GM19372 (cell line): ENCODE data around the gene GTPBP3.
A peak's percentile ranks its signal among the peaks of the same experiment; 100 is the strongest.

Experiments
- ATAC-seq: cut with Tn5 transposase; IDR thresholded peaks from one replicate; pipeline ENCODE4 v1.9.1; 2021; ENCODE audit warnings: mild to moderate bottlenecking, low read depth, moderate library complexity; ENCODE audit not compliant: unreplicated experiment

Gene GTPBP3

DNA sequence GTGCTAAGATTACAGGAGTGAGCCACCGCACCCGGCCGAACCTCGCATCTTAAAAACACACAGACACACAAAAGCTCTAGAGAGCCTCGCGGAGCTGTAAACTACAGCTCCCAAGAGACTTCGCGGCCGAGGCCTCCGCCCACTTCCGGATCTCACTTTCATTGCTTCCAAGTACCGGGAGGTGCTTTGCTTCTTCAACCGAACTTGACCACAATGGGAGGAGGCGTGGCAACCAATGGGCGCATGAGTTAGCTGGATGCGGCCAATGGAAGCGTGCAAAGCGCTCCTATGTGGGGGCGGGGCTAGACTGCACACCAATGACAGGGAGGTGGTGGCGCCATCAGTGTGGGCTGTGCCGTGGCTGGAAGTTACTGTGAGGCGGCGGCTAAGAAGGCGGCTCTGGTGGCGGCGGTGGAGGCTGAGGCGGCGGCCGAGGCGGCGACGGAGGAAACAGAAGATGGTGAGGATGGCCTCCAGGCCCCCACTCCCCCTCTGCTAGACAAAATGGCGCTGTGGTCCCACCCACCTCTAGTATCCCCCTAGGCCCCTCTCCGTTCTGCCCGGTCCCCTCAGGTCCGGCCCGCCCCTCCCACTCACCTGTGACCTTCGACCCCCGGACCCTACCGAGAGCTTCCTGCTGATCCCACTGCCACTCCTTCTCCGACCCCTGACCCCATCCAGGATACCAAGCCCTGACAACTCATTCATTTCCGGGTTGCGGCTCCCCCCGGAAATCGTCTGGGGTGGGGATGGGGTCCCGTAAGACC lies 28.0 kb upstream of the GTPBP3 start, which contains the start of gene DDA1:
TSS of gene DDA1 (plus strand) at position 366 of the 767 bp plus-strand sequence. CDS start at position 458, 92 bp downstream.
- peak; percentile 60 for ATAC-seq

DNA sequence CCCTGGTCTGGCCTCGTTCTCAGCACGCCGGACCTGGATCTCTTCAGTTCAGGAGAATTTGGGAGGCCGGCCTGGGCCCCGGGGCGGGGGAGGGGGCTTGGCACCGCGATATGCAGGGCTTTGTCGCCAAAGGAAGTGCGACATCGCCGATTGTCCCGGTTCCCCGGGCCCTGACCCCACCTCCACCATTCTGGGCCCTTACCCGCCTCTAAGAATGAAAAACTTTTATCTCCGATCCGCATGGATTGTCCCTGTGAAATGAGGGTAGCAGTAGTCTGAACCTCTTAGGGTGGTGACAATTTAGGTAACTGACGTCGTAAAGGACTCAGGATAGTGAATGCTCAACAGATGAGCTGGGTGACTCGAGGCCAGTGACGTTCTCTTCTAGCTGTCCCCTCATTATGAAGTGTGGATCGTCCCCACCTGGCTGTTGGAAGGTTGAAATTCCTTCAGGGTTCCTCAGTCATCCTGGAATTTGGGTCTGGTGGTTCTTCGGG lies 27.3 kb upstream of the GTPBP3 start:
- ATAC-seq: no peak

DNA sequence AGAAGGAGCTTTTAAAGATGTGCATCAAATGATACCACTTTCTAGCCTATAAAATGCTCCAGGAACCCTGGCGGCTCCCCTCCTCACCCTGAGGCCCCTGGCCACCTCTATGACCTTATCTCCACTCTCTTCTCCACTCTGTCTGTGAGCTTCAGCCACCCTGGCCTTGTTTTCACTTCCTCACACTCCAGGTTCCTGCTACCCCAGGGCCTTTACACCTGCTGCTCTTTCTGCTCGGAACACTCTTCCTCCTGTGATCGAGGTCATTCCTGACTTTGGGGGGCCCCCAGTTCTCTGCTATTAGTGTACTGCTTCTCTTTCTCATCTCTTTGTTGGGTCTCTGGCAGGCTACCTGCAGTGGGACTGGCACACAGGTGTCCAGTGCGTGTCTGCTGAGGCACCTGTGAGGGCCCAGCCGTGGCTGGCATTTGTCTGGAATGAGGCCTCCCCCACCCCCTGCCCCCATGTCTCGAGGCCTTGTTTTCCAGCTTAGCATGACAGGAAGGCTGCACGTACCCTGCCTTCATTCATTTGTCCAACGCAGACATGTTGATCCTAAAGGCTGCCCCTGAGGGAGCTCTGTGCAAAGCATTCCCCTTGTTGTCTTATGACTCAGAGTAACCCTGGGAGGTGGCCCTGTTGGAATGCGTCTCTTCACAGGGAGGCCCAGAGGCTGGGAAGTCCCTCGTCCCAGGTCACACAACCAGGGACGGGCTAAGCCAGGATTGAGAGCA lies 25.7 kb upstream of the GTPBP3 start:
- ATAC-seq: no peak

GRCh38 chr19:17312189-17313113 lies 24.9 kb upstream of the GTPBP3 start:
- no peak for ATAC-seq

DNA sequence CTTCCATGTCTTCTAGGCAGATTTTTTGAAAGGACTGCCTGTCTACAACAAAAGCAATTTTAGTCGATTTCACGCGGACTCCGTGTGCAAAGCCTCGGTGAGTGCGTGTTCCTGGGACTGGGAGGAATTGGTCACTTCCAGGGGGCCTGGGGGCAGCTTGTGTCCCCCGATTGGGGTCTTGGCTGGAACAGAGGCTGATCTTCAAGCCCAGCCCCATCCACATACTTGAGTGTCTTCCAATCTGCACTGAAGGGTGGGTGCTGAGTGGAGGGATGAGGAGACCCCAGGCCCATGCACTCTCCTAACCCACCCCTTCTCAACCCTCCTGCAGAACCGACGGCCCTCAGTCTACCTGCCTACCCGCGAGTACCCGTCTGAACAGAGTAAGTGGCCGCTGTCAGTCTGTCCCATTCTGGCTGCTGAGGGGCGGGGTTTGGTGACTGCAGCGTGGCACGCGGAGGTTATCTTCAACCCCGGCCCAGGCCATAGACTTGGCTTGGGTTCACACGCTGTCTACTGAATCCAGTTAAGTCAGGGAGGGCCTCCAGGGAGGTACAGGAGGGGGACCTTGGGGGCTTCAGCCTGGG lies 23.3 kb upstream of the GTPBP3 start:
- ATAC-seq: no peak

- no peak for ATAC-seq
These were observed 18.4 kb upstream of the GTPBP3 start for GRCh38 chr19:17318966-17319365.

DNA sequence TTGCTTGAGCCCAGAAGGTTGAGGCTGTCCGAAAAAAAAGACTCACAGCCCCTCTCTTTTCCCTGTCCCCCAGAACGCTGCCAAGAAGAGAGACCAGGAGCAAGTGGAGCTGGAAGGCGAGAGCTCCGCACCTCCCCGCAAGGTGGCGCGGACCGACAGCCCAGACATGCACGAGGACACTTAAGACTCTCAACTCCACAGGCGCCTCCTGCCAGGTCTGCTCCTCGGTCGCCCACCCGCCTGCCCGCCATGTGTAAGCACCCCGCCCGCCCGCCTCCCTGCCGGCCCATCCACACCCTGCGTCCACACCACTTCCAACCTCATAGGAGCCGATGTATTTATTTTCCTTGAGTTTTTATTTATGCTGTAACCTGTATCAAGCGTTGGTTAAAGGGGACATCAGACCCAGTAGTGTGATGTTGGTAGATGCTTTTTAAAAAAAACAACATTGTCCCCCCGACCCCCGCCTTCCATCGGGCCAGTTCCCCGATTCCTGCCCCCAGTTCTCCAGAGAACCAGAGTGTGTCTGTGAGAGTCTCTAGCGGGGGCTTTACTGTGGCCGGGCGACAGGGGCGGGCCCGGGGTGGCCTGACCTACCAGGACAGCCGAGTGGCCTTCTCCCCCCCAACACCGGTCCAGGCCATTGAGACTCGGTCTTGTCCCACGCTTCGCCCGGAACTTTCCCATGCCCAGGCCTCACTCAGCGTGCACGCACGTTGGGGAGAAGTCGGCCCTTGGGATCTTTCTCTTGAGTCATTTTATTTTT lies 17.7 kb upstream of the GTPBP3 start:
- ATAC-seq: no peak

DNA sequence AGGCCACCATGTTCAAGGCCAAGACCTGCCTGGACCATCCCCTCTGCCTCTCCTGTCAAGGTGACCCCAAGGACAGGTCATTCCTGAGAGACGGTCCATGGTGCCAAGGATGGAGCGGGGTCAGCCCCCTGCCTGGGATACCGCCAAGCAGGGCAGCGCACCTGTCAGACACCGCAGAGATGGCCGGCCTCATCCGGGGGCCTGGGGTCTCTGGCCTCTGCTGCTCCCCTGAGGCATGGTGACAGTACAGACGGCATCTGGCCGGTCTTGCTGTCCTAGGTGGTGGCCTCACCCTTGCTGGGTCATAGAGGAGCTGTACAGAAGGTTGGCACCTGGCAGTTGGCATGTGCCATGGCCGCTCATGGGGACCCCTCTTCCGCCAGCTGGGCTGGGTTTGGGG lies 16.9 kb upstream of the GTPBP3 start:
- ATAC-seq: no peak

- ATAC-seq: no peak
These were observed 15.5 kb upstream of the GTPBP3 start for GRCh38 chr19:17321655-17322489.

DNA sequence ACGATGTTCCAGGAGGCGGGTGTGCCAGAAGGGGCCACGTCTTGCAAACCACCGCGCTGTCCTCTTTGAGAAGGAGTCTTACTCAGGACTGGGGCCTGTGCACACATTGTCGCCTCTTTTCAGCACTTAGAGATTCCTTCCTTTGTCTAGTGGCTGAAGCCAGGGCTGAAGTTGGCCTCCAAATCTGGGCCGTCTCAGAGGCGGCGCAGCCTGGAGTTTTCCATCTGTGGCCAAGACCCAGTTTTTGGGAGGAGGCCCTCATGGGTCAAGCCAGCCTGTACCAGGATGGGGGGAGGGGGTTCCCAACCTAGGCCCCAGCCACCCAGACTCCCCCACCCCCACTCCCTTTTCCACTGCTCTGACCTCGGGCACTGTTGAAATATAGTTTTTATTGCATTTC lies 14.5 kb upstream of the GTPBP3 start:
- no peak for ATAC-seq

- no peak for ATAC-seq
These were observed 13.9 kb upstream of the GTPBP3 start for GRCh38 chr19:17323300-17323963.

DNA sequence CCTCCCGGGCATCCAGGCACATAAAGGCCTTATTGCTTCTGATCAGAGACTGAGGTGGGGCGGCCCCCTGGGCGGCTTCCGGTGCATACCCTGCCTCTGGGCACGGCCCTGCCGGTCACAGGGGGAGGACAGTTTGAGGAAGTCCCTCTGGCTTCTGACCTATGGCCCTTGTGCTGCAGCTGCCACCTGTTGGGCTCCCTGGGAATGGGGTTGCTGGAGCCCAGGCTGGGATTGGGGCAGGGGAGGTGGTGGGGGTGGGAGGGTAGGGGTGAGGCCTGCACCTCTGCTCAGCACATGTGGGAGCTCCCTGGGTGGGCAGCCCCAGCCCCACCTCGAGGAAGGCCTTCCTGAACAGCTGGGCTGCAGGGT lies 13.4 kb upstream of the GTPBP3 start:
- no peak for ATAC-seq

DNA sequence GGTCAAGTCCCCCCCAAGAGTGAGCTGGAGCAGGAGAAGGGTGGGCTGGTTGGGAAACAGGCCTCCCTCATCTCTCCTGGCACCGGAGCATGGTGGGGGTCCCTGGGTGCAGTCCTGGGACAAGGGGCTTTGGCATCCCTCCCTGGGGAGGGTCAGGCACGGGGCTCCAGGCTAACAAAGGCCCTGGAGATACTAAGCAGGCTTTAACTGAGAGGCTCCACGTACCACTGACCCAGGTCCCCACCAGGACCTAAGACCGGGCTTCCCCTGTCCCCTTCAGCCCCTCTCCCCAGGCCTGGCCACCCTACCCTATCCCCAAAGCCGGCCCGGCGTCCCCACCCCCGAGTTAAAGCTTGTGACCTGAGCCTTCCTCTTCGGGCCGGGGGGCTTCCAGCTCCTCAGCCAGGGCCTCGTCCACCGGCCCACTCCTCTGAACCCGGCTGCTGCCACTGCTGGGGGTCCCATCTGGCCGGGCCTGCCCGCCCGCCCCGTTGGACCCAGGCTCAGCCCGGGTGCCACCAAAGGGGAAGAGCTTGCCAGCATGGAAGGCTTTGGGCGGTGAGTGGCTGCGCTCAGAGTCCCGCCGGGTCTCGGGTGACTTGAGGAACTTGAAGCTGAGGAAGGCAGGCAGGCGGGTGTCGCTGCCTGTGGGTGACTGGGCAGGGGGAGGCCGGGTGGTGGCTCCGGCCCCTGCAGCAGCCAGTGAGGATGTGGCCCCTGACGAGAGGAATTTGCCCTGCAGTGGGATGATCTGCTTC lies 12.8 kb upstream of the GTPBP3 start:
- no peak for ATAC-seq

GRCh38 chr19:17325133-17325532 lies 12.2 kb upstream of the GTPBP3 start:
- ATAC-seq: no peak

- no peak for ATAC-seq
These were observed 11.3 kb upstream of the GTPBP3 start for GRCh38 chr19:17325881-17326594.

DNA sequence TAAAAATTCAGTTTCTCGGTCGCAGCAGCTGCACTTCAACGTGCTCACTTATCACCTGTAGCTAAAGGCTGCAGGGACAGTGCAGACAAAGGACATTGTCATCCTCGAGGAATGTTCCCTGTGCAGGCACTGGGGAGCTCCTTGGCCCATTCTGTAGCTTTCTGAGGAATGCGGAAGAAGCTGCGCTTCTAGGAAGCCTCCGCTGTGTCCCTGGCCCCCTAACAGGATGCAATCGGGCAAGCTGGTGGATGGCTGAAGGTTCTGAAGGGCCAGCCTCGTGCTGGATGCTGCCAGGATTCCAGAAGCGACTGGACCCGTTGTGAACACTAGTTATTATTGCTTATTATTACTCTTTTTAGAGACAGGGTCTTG lies 10.8 kb upstream of the GTPBP3 start:
- no peak for ATAC-seq

DNA sequence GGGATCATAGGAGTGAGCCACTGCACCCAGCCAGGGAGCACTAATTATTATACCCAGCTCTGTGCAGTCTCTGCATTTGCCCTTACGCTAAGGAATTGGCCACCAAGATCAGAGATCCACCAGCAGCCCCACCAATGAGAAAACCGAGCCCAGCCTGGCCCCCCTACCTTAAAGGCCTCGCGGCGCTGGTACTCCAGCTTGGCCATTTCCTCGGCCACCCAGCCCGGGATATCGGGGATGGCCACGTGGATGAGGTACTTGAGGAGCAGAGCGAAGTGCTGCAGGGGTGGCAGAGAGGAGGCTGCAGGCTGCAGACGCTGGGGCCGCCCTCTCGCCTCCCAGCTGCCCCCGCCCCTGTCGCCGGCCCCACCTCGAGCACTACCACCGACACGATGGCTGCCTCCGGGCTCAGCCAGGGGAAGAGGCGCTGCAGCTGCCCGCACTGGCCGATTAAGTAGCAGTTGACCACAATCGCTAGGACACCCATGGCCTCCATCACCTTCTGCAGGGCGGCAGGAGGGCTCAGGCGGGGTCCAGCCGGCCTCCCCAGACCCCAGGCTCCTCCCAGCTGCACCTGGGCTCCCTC lies 10.2 kb upstream of the GTPBP3 start:
- ATAC-seq: no peak
